Ammon's horn (tissue), 1 donor: Measurements from ENCODE around the gene FRMD7.

Experiments used
- DNase-seq: peaks from one replicate; pipeline ENCODE4 v3.0.0-alpha.2; 2016; ENCODE audit warnings: low spot score

FRMD7 gene

GRCh38 chrX:132034648-132035047 lies 93.2 kb downstream of the FRMD7 start:
- DNase-seq: no peak

GRCh38 chrX:132033166-132033565 lies 94.7 kb downstream of the FRMD7 start:
- no peak for DNase-seq

GRCh38 chrX:132031867-132032266 lies 96.0 kb downstream of the FRMD7 start:
- no peak for DNase-seq

- no peak for DNase-seq
These were observed 97.6 kb downstream of the FRMD7 start for GRCh38 chrX:132030264-132030663.
